GM12878 (cell line): Measurements from ENCODE around the gene NUPR1. TPM values are rescaled to one million over a fixed set of nuclear protein-coding genes. Genes with fewer than 3 reads are reported as not detected.

Experiments used
- BCLAF1 ChIP-seq: fragments of 450-650 bp; IDR thresholded peaks from 2 replicates; pipeline ENCODE4 v1.6.1; 2017; ENCODE audit warnings: antibody characterized with exemption, mild to moderate bottlenecking, moderate library complexity
- CHD4 ChIP-seq: fragments of 200-600 bp; sonication (generic); IDR thresholded peaks from 2 replicates; pipeline ENCODE4 v1.6.1; 2016; ENCODE audit warnings: mild to moderate bottlenecking
- CTCF ChIP-seq, 3 experiments: IDR thresholded peaks in 2 of 3; conservative IDR thresholded peaks in 1 of 3; 2 replicates each; pipeline ENCODE4 v1.5.1; 2011; ENCODE audit warnings: low read depth in 3 of 3, low read length in 3 of 3, mild to moderate bottlenecking in 3 of 3, control low read depth in 2 of 3, moderate library complexity in 2 of 3, inconsistent platforms in 1 of 3, mixed read lengths in 1 of 3; ENCODE audit not compliant: control insufficient read depth in 2 of 3, insufficient read depth in 1 of 3; ENCODE audit errors: extremely low read depth in 1 of 3
- IRF5 ChIP-seq: fragments of 450-650 bp; IDR thresholded peaks from 2 replicates; pipeline ENCODE4 v1.6.1; 2017; ENCODE audit warnings: borderline replicate concordance
- NFIC ChIP-seq: IDR thresholded peaks from 2 replicates; pipeline ENCODE4 v1.6.1; 2012; ENCODE audit warnings: low read depth, mild to moderate bottlenecking, inconsistent platforms, low read length, moderate library complexity
- REST ChIP-seq: IDR thresholded peaks from 2 replicates; pipeline ENCODE4 v1.6.1; 2012; ENCODE audit warnings: mild to moderate bottlenecking, low read depth, low read length
- TAF1 ChIP-seq: IDR thresholded peaks from 2 replicates; pipeline ENCODE4 v1.6.1; 2011; ENCODE audit warnings: mild to moderate bottlenecking, low read depth, low read length, borderline replicate concordance
- YBX1 ChIP-seq: fragments of 450-650 bp; IDR thresholded peaks from 2 replicates; pipeline ENCODE4 v1.6.1; 2016; ENCODE audit warnings: antibody characterized with exemption
- ZBTB4 ChIP-seq: fragments of 450-650 bp; formaldehyde crosslinking; IDR thresholded peaks from 2 replicates; pipeline ENCODE4 v1.4.0; 2022; ENCODE audit warnings: mild to moderate bottlenecking, moderate library complexity
- ZNF687 ChIP-seq: fragments of 450-650 bp; IDR thresholded peaks from 2 replicates; pipeline ENCODE4 v1.6.1; 2017; ENCODE audit warnings: mild to moderate bottlenecking, moderate library complexity
- polyA plus RNA-seq, 11 experiments: library from polyadenylated mRNA; depleted of rRNA in 4 of 11; unstranded in 6 of 11; stranded (reverse) in 5 of 11; fragments of >200 nt; fragmentation: Nextera tagmentation in 4 of 11; fragmentation: Illumina TruSeq in 1 of 11; extraction: Ambion mirVana in 4 of 11; extraction: Trizol in 1 of 11; gene quantifications; 1 replicate in 1 of 11; 2 replicates in 10 of 11; pipeline versions ENCODE4 v1.2.1 to v1.2.3, GENCODE V29; 2011 to 2016; ENCODE audit warnings: inconsistent platforms in 2 of 11, missing spikeins in 2 of 11, low read depth in 1 of 11
- total RNA-seq, 4 experiments: library from RNA; depleted of rRNA in 3 of 4; stranded (reverse); fragments of >200 nt in 3 of 4; fragmentation: Illumina TruSeq in 1 of 4; extraction: Trizol in 1 of 4; gene quantifications; 2 replicates each; pipeline versions ENCODE4 v1.2.1 to v1.2.3, GENCODE V29; 2013 to 2021

Gene NUPR1
- total and polyA plus RNA-seq, 10 of the 15 experiments (the other 5 are each of a cell fraction or from before 2014, with no cell fraction given), result 0.04 to 0.78 (median 0.17) TPM; not detected in 2

- TF ChIP-seq ZBTB4, result no peak
- no peak for TF ChIP-seq CTCF (IDR thresholded peaks at IDR 0.05 in 2 of 3, conservative IDR thresholded peaks at IDR 0.05 in 1 of 3; ENCODE audit: control insufficient read depth in 2 of 3, extremely low read depth in 1 of 3, insufficient read depth in 1 of 3, low read depth in 3 of 3, low read length in 3 of 3)
- TF ChIP-seq YBX1, result no peak
- TF ChIP-seq NFIC, result peak; percentile 55; the same call in 1 of the 2 replicates
- no peak for TF ChIP-seq TAF1
- no peak for TF ChIP-seq IRF5
- TF ChIP-seq CHD4, result no peak
- TF ChIP-seq REST, result no peak
- TF ChIP-seq ZNF687, result peak; percentile 53; the same call in 1 of the 2 replicates
- no peak for TF ChIP-seq BCLAF1
Observed at GRCh38 chr16:28494121-28494851, 44.5 kb downstream of the NUPR1 start, which contains the start of gene APOBR (continued).
